Type B pancreatic cell (in vitro differentiated cells): ENCODE data around the gene MREG. TPM values are rescaled to one million over a fixed set of nuclear protein-coding genes. Genes with fewer than 3 reads are reported as not detected.

Source experiments
- DNase-seq: peaks from one replicate; pipeline ENCODE4 v3.0.0; 2021; ENCODE audit warnings: mixed read lengths; ENCODE audit not compliant: unreplicated experiment; ENCODE audit errors: extremely low spot score
- H3K27ac Mint-ChIP-seq: 2 replicates; pipeline ENCODE4 v1.8.0; 2021; ENCODE audit warnings: mild to moderate bottlenecking, mixed read lengths
- H3K27me3 Mint-ChIP-seq: 2 replicates; pipeline ENCODE4 v1.8.0; 2021; ENCODE audit warnings: mixed read lengths
- H3K36me3 Mint-ChIP-seq: 2 replicates; pipeline ENCODE4 v1.8.0; 2021; ENCODE audit warnings: mixed read lengths
- H3K4me1 Mint-ChIP-seq: one replicate; pipeline ENCODE4 v1.8.0; 2021; ENCODE audit warnings: mixed read lengths; ENCODE audit not compliant: unreplicated experiment
- H3K4me3 Mint-ChIP-seq: 2 replicates; pipeline ENCODE4 v1.8.0; 2021; ENCODE audit warnings: mild to moderate bottlenecking, mixed read lengths
- H3K9me3 Mint-ChIP-seq: 2 replicates; pipeline ENCODE4 v1.8.0; 2021; ENCODE audit warnings: mixed read lengths
- total RNA-seq: library from RNA; stranded (reverse); gene quantifications from 2 replicates; pipeline ENCODE4 v1.2.1, GENCODE V29; 2021; ENCODE audit warnings: low replicate concordance
- TF ChIP-seq, protein P1 (sequence below): fragments of 200-600 bp; sonication (generic); conservative IDR thresholded peaks from 2 replicates; pipeline ENCODE4 v1.5.0; 2021; ENCODE audit warnings: antibody characterized with exemption, mild to moderate bottlenecking

Gene MREG
- total RNA-seq, 1 donor from 2014 or later, result 15.7 TPM

DNA sequence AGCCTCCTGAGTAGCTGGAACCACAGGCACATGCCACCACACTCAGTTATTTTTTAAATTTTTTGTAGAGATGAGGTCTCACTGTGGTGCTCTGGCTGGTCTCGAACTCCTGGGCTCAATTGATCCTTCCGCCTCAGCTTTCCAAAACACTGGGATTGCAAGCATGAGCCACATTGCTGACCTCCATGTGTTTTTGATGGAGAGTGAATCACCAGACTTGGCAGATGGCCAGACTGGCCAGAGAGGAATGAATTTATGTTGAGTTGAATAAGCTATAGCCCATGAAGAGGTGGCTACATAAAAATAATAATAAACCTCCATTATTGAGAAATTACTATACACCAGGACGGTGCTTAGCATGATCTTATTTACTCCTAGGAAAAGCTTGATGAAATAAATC is 91.5 kb downstream of the MREG start:
- H3K4me3 Mint-ChIP-seq, result no peak overlapping the region
- peaks cover 31% of the 10 kb centered on the region for H3K4me1 Mint-ChIP-seq
- no peaks in the 10 kb centered on the region for H3K9me3 Mint-ChIP-seq
- no peaks in the 10 kb centered on the region for H3K27me3 Mint-ChIP-seq
- no peak overlapping the region for H3K27ac Mint-ChIP-seq
- no peak for DNase-seq
- TF ChIP-seq, protein P1, sequence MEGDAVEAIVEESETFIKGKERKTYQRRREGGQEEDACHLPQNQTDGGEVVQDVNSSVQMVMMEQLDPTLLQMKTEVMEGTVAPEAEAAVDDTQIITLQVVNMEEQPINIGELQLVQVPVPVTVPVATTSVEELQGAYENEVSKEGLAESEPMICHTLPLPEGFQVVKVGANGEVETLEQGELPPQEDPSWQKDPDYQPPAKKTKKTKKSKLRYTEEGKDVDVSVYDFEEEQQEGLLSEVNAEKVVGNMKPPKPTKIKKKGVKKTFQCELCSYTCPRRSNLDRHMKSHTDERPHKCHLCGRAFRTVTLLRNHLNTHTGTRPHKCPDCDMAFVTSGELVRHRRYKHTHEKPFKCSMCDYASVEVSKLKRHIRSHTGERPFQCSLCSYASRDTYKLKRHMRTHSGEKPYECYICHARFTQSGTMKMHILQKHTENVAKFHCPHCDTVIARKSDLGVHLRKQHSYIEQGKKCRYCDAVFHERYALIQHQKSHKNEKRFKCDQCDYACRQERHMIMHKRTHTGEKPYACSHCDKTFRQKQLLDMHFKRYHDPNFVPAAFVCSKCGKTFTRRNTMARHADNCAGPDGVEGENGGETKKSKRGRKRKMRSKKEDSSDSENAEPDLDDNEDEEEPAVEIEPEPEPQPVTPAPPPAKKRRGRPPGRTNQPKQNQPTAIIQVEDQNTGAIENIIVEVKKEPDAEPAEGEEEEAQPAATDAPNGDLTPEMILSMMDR, result no peak
- H3K36me3 Mint-ChIP-seq, result no peaks in the 10 kb centered on the region

DNA sequence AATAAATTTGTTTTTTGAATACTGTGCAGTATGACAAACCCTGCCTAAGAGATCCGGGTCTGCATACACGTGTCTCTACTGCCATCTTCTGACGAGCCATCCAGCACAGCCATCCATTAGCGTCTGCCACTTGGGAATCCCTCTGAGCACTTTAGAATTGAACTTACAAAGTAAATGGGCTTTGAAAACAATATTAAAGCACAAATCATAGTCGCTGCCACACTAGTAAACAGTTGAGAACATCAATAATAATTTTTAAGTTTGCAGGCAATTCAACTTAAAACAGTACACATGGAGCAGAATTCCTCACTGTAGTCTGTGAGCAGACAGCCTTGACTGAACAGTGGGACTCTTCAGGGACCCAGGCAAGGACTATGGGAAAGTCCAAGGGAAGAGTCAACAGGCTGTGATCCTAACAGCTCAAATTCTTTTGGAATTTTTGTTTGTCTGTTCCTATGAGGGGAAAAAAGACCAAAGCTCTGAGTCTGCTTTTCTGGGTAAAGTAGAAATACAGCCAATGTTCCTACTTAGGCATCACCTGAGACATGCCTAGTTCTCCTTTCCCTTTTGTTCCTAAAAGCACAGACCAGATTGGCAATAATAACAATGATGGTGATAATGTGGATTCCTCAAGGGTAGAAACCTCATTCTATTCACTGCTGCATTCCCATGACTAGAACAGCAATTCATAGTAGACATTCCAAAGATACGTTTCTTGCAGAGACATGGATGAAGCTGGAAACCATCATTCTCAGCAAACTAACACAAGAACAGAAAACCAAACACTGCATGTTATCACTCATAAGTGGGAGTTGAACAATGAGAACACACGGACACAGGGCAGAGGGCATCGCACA is 92.9 kb downstream of the MREG start:
- Mint-ChIP-seq H3K27me3 (no peaks in the 10 kb centered on the region), H3K4me1 (peaks cover 31% of the 10 kb centered on the region), H3K4me3 (no peak overlapping the region), H3K9me3 (no peaks in the 10 kb centered on the region), H3K27ac (peak overlapping the region; percentile 16), H3K36me3 (no peaks in the 10 kb centered on the region)
- peak; percentile 76 for DNase-seq
- TF ChIP-seq, protein P1, result peak; percentile 94

DNA sequence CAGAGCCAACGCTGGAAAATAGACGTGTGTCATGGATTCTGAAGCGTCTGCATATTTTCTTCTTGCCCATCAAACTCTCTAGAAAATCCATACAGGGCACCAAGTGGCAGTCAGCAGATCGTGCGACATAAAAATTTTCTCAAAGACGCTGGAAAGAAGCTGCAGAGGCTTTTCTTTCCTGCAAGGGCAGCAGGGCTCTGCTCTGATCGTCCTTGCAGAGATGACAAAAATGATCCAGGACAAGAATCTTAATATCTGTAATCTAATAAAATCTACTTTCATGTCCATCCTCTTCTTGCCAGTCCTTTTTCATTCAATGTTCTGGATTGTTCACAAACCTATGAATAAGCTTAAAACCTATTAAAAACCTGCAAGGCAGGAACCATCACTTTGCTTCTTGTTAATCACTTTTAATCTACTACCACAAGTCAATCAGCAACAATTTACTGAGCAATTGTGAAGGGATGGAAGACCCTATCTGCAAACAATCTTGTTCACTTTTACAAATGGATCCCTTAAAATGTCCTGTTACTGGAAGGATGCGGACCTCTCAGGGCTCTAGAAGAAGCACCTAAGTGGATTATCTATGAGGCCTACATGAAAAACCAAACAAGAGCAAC is 93.6 kb downstream of the MREG start:
- no peaks in the 10 kb centered on the region for H3K9me3 Mint-ChIP-seq
- peak overlapping the region; percentile 16 for H3K27ac Mint-ChIP-seq
- TF ChIP-seq, protein P1, result no peak
- no peaks in the 10 kb centered on the region for H3K36me3 Mint-ChIP-seq
- no peak overlapping the region for H3K4me3 Mint-ChIP-seq
- DNase-seq, result no peak
- H3K4me1 Mint-ChIP-seq, result peaks cover 31% of the 10 kb centered on the region
- H3K27me3 Mint-ChIP-seq, result no peaks in the 10 kb centered on the region

DNA sequence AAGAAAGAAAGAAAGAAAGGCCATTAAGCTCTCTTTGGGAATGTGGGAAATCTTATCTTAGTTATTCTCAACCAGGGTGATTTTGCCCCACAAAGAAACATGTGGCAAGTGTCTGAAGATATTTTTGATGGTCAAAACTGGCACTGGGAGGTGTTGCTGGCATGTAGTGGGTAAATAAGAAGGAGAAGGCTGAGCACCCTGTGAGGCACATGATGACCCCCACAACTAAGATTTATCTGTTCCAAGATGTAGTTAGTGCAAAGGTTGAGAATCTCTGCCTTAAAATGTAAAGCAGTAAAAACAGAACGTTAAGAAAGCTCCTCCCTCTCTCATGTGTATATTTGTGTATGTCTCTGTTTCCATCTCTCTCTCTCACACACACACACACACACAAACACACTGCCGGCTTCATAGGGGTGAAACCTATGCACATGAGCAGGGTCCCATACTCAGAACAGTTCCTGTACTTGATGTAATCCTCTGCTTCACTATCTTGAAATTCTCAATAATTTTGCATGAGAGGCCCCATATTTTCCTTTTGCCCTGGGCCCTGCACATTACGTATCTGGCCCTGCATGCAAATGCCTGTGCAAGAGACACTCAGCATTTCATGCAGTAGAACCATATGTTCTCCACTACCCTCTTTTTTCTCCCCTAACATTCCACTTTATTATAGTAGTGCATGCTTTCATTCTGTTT is 94.3 kb downstream of the MREG start:
- H3K27me3 Mint-ChIP-seq, result no peaks in the 10 kb centered on the region
- no peak for DNase-seq
- no peaks in the 10 kb centered on the region for H3K36me3 Mint-ChIP-seq
- H3K4me3 Mint-ChIP-seq, result no peak overlapping the region
- H3K4me1 Mint-ChIP-seq, result peaks cover 31% of the 10 kb centered on the region
- H3K27ac Mint-ChIP-seq, result no peak overlapping the region
- TF ChIP-seq, protein P1, result no peak
- H3K9me3 Mint-ChIP-seq, result no peaks in the 10 kb centered on the region

DNA sequence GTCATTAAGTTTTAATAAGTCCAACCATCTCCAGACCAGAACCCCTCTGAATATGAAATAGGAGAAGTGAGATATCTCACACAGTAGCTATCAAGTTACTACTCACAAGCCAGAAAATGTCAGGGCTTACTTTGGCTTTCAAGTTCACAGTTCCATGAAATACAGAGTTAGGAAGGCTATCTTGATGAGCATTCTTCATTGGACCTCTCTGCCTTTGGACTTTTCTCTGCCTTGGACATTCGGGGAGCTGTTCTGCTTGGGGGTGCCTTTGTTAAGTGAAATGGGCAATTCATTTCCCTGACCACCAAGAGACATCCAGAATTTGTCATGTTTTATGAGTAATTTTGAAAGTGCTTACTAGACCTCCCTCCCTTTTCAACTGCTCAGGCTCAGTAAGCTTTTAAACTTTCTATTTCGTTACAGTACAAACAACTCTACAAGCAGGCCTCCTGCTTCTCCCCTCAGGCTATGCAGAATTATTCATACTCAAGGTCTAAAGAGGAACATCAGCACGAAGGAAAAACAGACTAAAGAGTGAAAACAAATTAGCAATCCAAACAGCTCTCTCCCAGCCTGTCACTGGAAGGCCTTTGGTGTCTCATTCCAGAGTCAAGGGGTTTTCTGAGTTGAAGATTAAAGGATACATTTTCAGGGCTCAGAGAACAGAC is 95.3 kb downstream of the MREG start:
- TF ChIP-seq, protein P1, result no peak

More for the DNA sequence above, 95.3 kb downstream of the MREG start:
- no peaks in the 10 kb centered on the region for H3K9me3 Mint-ChIP-seq
- peaks cover 31% of the 10 kb centered on the region for H3K4me1 Mint-ChIP-seq
- no peaks in the 10 kb centered on the region for H3K27me3 Mint-ChIP-seq
- peak overlapping the region; percentile 70 for H3K27ac Mint-ChIP-seq
- peak overlapping the region; percentile 29 for H3K4me3 Mint-ChIP-seq
- no peaks in the 10 kb centered on the region for H3K36me3 Mint-ChIP-seq
- DNase-seq, result no peak
